PC-3 (cell line): Measurements from ENCODE around the gene NTRK1. TPM values are rescaled to one million over a fixed set of nuclear protein-coding genes. Genes with fewer than 3 reads are reported as not detected.

Source experiments
- ATAC-seq: fragments of 200-7000 bp; cut with Tn5 transposase; 2 replicates; pipeline ENCODE4 v1.9.1; 2020; ENCODE audit warnings: mild to moderate bottlenecking, moderate library complexity
- BruUV-seq: library from RNA; stranded (reverse); fragments of 400-500 nt; replicated peaks from 2 replicates; lab custom pipeline; 2021; lab: Mats Ljungman, UMichigan
- CTCF ChIA-PET: fragments of 300-600 bp; sonication (Branson Sonifier 250); formaldehyde crosslinking; loops from one replicate; lab custom pipeline; 2022; ENCODE audit warnings: antibody characterized with exemption; lab: Charles Lee
- POLR2A ChIA-PET: fragments of 300-600 bp; sonication (Branson Sonifier 250); formaldehyde crosslinking; loops from one replicate; lab custom pipeline; 2022; ENCODE audit warnings: antibody characterized with exemption; ENCODE audit not compliant: unreplicated experiment; lab: Charles Lee
- DNase-seq: peaks from one replicate; pipeline ENCODE4 v3.0.0-alpha.2; 2015
- H2AFZ ChIP-seq: fragments of 300-600 bp; sonication (generic); 2 replicates; pipeline ENCODE4 v1.6.0; 2016; ENCODE audit warnings: antibody characterized with exemption, low read length
- H3F3A ChIP-seq: fragments of 300-600 bp; sonication (generic); one replicate; pipeline ENCODE4 v1.6.0; 2017; ENCODE audit warnings: antibody characterized with exemption, low read length, control low read depth, mild to moderate bottlenecking; ENCODE audit not compliant: unreplicated experiment
- H3K27ac ChIP-seq: fragments of 300-600 bp; sonication (generic); 2 replicates; pipeline ENCODE4 v1.5.1; 2016; ENCODE audit warnings: mild to moderate bottlenecking, low read length
- H3K27me3 ChIP-seq: fragments of 300-600 bp; sonication (generic); 2 replicates; pipeline ENCODE4 v1.6.1; 2016; ENCODE audit warnings: low read length, mixed read lengths
- H3K36me3 ChIP-seq: fragments of 300-600 bp; sonication (generic); 2 replicates; pipeline ENCODE4 v1.6.1; 2016; ENCODE audit warnings: low read depth, mixed run types, low read length, mixed read lengths
- H3K4me1 ChIP-seq: fragments of 300-600 bp; sonication (generic); 2 replicates; pipeline ENCODE4 v1.5.1; 2016; ENCODE audit warnings: low read length; ENCODE audit not compliant: insufficient read depth
- H3K4me2 ChIP-seq: fragments of 300-600 bp; sonication (generic); 2 replicates; pipeline ENCODE4 v1.6.0; 2016; ENCODE audit warnings: low read length
- H3K4me3 ChIP-seq: fragments of 300-600 bp; sonication (generic); 2 replicates; pipeline ENCODE4 v1.5.1; 2016; ENCODE audit warnings: mild to moderate bottlenecking, low read length, mixed read lengths
- H3K79me2 ChIP-seq: fragments of 300-600 bp; sonication (generic); 2 replicates; pipeline ENCODE4 v1.6.1; 2017; ENCODE audit warnings: low read length, mixed read lengths
- H3K9ac ChIP-seq: fragments of 300-600 bp; sonication (generic); 2 replicates; pipeline ENCODE4 v1.6.0; 2016; ENCODE audit warnings: mild to moderate bottlenecking, low read length
- H3K9me2 ChIP-seq: fragments of 300-600 bp; sonication (generic); replicated peaks from 2 replicates; pipeline ENCODE4 v1.6.1; 2016; ENCODE audit warnings: mixed run types, low read length, mixed read lengths
- H3K9me3 ChIP-seq: fragments of 300-600 bp; sonication (generic); 2 replicates; pipeline ENCODE4 v1.6.1; 2016; ENCODE audit warnings: low read length, mixed read lengths
- H4K20me1 ChIP-seq: fragments of 300-600 bp; sonication (generic); 2 replicates; pipeline ENCODE4 v1.6.1; 2016; ENCODE audit warnings: low read length, mixed read lengths
- CTCF ChIP-seq: fragments of 300-600 bp; sonication (generic); conservative IDR thresholded peaks from 2 replicates; pipeline ENCODE4 v1.5.1; 2017; ENCODE audit warnings: antibody characterized with exemption, low read depth, mild to moderate bottlenecking, low read length
- EZH2 ChIP-seq: fragments of 300-600 bp; sonication (generic); IDR thresholded peaks from one replicate; pipeline ENCODE4 v1.6.1; 2017; ENCODE audit warnings: antibody characterized with exemption, mild to moderate bottlenecking, low read length; ENCODE audit not compliant: unreplicated experiment
- EZH2phosphoT487 ChIP-seq: fragments of 300-600 bp; sonication (generic); IDR thresholded peaks from 2 replicates; pipeline ENCODE4 v1.6.1; 2018; ENCODE audit warnings: mild to moderate bottlenecking, antibody characterized with exemption, low read length, borderline replicate concordance
- intact Hi-C: fragments of 100-400 bp; cut with micrococcal nuclease; formaldehyde crosslinking; loops from 2 replicates; pipeline ENCODE4 v1.9.0; 2023
- total RNA-seq: library from RNA; depleted of rRNA; stranded (reverse); fragments of >200 nt; gene quantifications from 2 replicates; pipeline ENCODE4 v1.2.3, GENCODE V29; 2014

Gene NTRK1
- total RNA-seq, 1 experiment from 2014 or later, result 0.15 TPM

GRCh38 chr1:156869455-156869854, 8.8 kb downstream of the NTRK1 start:
- intact Hi-C loops, result no loop called here
- no TSS peak for BruUV-seq
- no peaks in the 10 kb centered on the region for H3F3A ChIP-seq
- no peak for ATAC-seq
- TF ChIP-seq EZH2, result no peak
- 0 out of 2 replicates have a peak, but pooled peaks cover 4% of the 10 kb centered on the region for H3K9me2 ChIP-seq
- H3K27me3 ChIP-seq, result no peaks in the 10 kb centered on the region
- no peaks in the 10 kb centered on the region for H3K9me3 ChIP-seq
- H4K20me1 ChIP-seq, result no peaks in the 10 kb centered on the region
- no peak overlapping the region for H3K4me3 ChIP-seq
- no peaks in the 10 kb centered on the region for H3K36me3 ChIP-seq
- POLR2A ChIA-PET, result no interaction called here
- H3K9ac ChIP-seq, result no peak overlapping the region
- H3K79me2 ChIP-seq, result no peaks in the 10 kb centered on the region
- H2AFZ ChIP-seq, result no peak overlapping the region
- no peak for DNase-seq
- no peak overlapping the region for H3K27ac ChIP-seq
- no peak overlapping the region for H3K4me2 ChIP-seq
- CTCF ChIA-PET, result no interaction called here
- peaks cover 19% of the 10 kb centered on the region for H3K4me1 ChIP-seq

- Histone ChIP-seq H2AFZ (no peak overlapping the region), H3K27me3 (no peaks in the 10 kb centered on the region), H3K9me2 (0 out of 2 replicates have a peak, but pooled peaks cover 4% of the 10 kb centered on the region), H3K79me2 (no peaks in the 10 kb centered on the region), H3K4me2 (no peak overlapping the region), H3K27ac (no peak overlapping the region), H4K20me1 (no peaks in the 10 kb centered on the region), H3K9ac (no peak overlapping the region), H3K9me3 (no peaks in the 10 kb centered on the region), H3K4me1 (peaks cover 19% of the 10 kb centered on the region), H3F3A (no peaks in the 10 kb centered on the region), H3K4me3 (no peak overlapping the region), H3K36me3 (no peaks in the 10 kb centered on the region)
- CTCF ChIA-PET, result no interaction called here
- no peak for DNase-seq
- TF ChIP-seq EZH2phosphoT487 (no peak), CTCF (no peak), EZH2 (no peak)
- BruUV-seq, result no TSS peak
- ATAC-seq, result no peak
- POLR2A ChIA-PET, result no interaction called here
- intact Hi-C loops, result no loop called here
These were observed 13.0 kb downstream of the NTRK1 start for GRCh38 chr1:156873659-156874058.

- Histone ChIP-seq H3K27me3 (no peaks in the 10 kb centered on the region), H4K20me1 (no peaks in the 10 kb centered on the region), H3K9ac (no peak overlapping the region), H3K27ac (no peak overlapping the region), H3K9me2 (0 out of 2 replicates have a peak, but pooled peaks cover 4% of the 10 kb centered on the region), H3K36me3 (no peaks in the 10 kb centered on the region), H2AFZ (no peak overlapping the region), H3K4me1 (peaks cover 19% of the 10 kb centered on the region), H3K4me2 (no peak overlapping the region), H3K9me3 (no peaks in the 10 kb centered on the region), H3F3A (no peaks in the 10 kb centered on the region), H3K79me2 (no peaks in the 10 kb centered on the region), H3K4me3 (no peak overlapping the region)
- ChIA-PET CTCF (no interaction called here), POLR2A (no interaction called here)
- intact Hi-C loops, result no loop called here
- BruUV-seq, result no TSS peak
- ATAC-seq (no peak), DNase-seq (no peak)
- TF ChIP-seq EZH2, result no peak
- no peak for TF ChIP-seq EZH2phosphoT487
- no peak for TF ChIP-seq CTCF
These were observed 13.5 kb downstream of the NTRK1 start for GRCh38 chr1:156874142-156874541.
